Measurements from ENCODE around the gene ARHGAP15.
A peak's percentile ranks its signal among the peaks of the same experiment; 100 is the strongest.

DNA sequence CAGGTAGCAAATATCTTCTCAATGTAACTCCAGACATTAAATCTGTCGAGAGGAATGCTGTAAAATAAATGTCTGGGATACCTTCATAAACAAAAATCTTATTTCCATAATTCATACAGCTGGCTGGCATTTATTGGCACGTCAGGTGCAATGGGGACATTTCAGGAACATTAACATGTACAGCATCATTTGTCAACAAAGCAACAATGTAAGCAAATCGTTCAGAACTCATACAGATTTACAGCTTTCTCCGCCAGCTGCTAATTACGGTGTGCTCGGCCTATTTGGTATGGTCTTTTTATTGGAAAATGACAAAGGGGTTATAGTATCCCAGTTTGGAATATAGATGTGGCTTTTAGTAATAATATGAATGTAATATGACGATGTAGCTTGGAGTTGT lies 464.9 kb downstream of the ARHGAP15 start:
- TF ChIP-seq SUZ12 (IDR thresholded peaks at IDR 0.05), result no peak
- no peak for TF ChIP-seq SP1 (IDR thresholded peaks at IDR 0.05)
- no peak for TF ChIP-seq FOXA1 (IDR thresholded peaks at IDR 0.05)
- no peak for TF ChIP-seq FOXM1 (IDR thresholded peaks at IDR 0.05; ENCODE audit: borderline replicate concordance)
- TF ChIP-seq BHLHE40 (IDR thresholded peaks at IDR 0.05; ENCODE audit: borderline replicate concordance), result no peak
- TF ChIP-seq FOXK2 (IDR thresholded peaks at IDR 0.05), result no peak
- no peak for TF ChIP-seq ARNT (IDR thresholded peaks at IDR 0.05)
- TF ChIP-seq, protein P1, sequence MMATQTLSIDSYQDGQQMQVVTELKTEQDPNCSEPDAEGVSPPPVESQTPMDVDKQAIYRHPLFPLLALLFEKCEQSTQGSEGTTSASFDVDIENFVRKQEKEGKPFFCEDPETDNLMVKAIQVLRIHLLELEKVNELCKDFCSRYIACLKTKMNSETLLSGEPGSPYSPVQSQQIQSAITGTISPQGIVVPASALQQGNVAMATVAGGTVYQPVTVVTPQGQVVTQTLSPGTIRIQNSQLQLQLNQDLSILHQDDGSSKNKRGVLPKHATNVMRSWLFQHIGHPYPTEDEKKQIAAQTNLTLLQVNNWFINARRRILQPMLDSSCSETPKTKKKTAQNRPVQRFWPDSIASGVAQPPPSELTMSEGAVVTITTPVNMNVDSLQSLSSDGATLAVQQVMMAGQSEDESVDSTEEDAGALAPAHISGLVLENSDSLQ (IDR thresholded peaks at IDR 0.05), result peak; percentile 42; the same call in 1 of the 2 replicates
- no peak for TF ChIP-seq CTBP1 (IDR thresholded peaks at IDR 0.05; ENCODE audit: borderline replicate concordance)
- no peak for TF ChIP-seq L3MBTL2 (conservative IDR thresholded peaks at IDR 0.05)
- no peak for TF ChIP-seq HDGF (IDR thresholded peaks at IDR 0.05; ENCODE audit: borderline replicate concordance)

Measured in HEK293T (cell line).